H9 (cell line): ENCODE results near the gene DGCR2. TPM values are rescaled to one million over a fixed set of nuclear protein-coding genes. Genes with fewer than 3 reads are reported as not detected.

Experiments
- DNase-seq: peaks from one replicate; pipeline ENCODE4 v3.0.0-alpha.2; 2017
- H2AFZ ChIP-seq: one replicate; pipeline ENCODE4 v1.6.1; 2013; ENCODE audit warnings: mild to moderate bottlenecking, low read length, control low read depth, moderate library complexity
- H2AK5ac ChIP-seq: 2 replicates; pipeline ENCODE4 v1.6.1; 2013; ENCODE audit warnings: low read length, control low read depth, mixed read lengths; ENCODE audit not compliant: insufficient read length
- H2BK120ac ChIP-seq: one replicate; pipeline ENCODE4 v1.6.1; 2013; ENCODE audit warnings: low read depth, mild to moderate bottlenecking, low read length, control low read depth, inconsistent platforms; ENCODE audit not compliant: poor library complexity, severe bottlenecking
- H2BK12ac ChIP-seq: 2 replicates; pipeline ENCODE4 v1.6.1; 2013; ENCODE audit warnings: low read length, control low read depth, mixed read lengths, low read depth; ENCODE audit not compliant: insufficient read length
- H2BK15ac ChIP-seq: 2 replicates; pipeline ENCODE4 v1.6.1; 2013; ENCODE audit warnings: low read depth, low read length, control low read depth
- H2BK20ac ChIP-seq: one replicate; pipeline ENCODE4 v1.6.1; 2013; ENCODE audit warnings: low read depth, mild to moderate bottlenecking, low read length, control low read depth, inconsistent platforms; ENCODE audit not compliant: poor library complexity, severe bottlenecking
- H2BK5ac ChIP-seq: 2 replicates; pipeline ENCODE4 v1.6.1; 2013; ENCODE audit warnings: low read length, control low read depth, mixed read lengths; ENCODE audit not compliant: insufficient read length
- H3K14ac ChIP-seq: 2 replicates; pipeline ENCODE4 v1.6.1; 2013; ENCODE audit warnings: low read length, control low read depth; ENCODE audit not compliant: insufficient read depth
- H3K18ac ChIP-seq: 2 replicates; pipeline ENCODE4 v1.6.1; 2013; ENCODE audit warnings: low read depth, mild to moderate bottlenecking, mixed read lengths, low read length, control low read depth; ENCODE audit not compliant: insufficient read length
- H3K23ac ChIP-seq: 2 replicates; pipeline ENCODE4 v1.6.1; 2013; ENCODE audit warnings: low read length, control low read depth, mixed read lengths, low read depth; ENCODE audit not compliant: insufficient read length
- H3K23me2 ChIP-seq: 2 replicates; pipeline ENCODE4 v1.6.1; 2013; ENCODE audit warnings: low read depth, mild to moderate bottlenecking, mixed read lengths, low read length, control low read depth; ENCODE audit not compliant: insufficient read length, poor library complexity, severe bottlenecking
- H3K27ac ChIP-seq: 2 replicates; pipeline ENCODE4 v1.5.1; 2013; ENCODE audit warnings: low read length, control low read depth, mixed read lengths, low read depth; ENCODE audit not compliant: insufficient read length
- H3K27me3 ChIP-seq: 2 replicates; pipeline ENCODE4 v1.6.1; 2013; ENCODE audit warnings: low read length, control low read depth, inconsistent platforms; ENCODE audit not compliant: insufficient read depth
- H3K4ac ChIP-seq: 2 replicates; pipeline ENCODE4 v1.6.1; 2013; ENCODE audit warnings: low read depth, mild to moderate bottlenecking, control low read depth, inconsistent platforms, low read length, moderate library complexity
- H3K4me1 ChIP-seq: 2 replicates; pipeline ENCODE4 v1.6.1; 2013; ENCODE audit warnings: low read length, control low read depth, inconsistent platforms; ENCODE audit not compliant: insufficient read depth
- H3K4me2 ChIP-seq: 2 replicates; pipeline ENCODE4 v1.6.1; 2013; ENCODE audit warnings: low read length, control low read depth, mixed read lengths; ENCODE audit not compliant: insufficient read length, insufficient read depth
- H3K56ac ChIP-seq: 2 replicates; pipeline ENCODE4 v1.6.1; 2013; ENCODE audit warnings: low read depth, mild to moderate bottlenecking, mixed read lengths, low read length, control low read depth; ENCODE audit not compliant: insufficient read length
- H3K79me1 ChIP-seq: 2 replicates; pipeline ENCODE4 v1.6.1; 2013; ENCODE audit warnings: low read depth, mild to moderate bottlenecking, moderate library complexity, low read length, control low read depth, inconsistent platforms; ENCODE audit not compliant: insufficient read depth, poor library complexity, severe bottlenecking
- H3K79me2 ChIP-seq: 2 replicates; pipeline ENCODE4 v1.6.1; 2013; ENCODE audit warnings: low read length, control low read depth, inconsistent platforms; ENCODE audit not compliant: insufficient read depth
- H3K9ac ChIP-seq: 2 replicates; pipeline ENCODE4 v1.6.1; 2013; ENCODE audit warnings: low read length, control low read depth, mixed read lengths; ENCODE audit not compliant: insufficient read length; ENCODE audit errors: extremely low read depth
- H3K9me3 ChIP-seq: one replicate; pipeline ENCODE4 v1.6.1; 2013; ENCODE audit warnings: low read depth, low read length, inconsistent platforms; ENCODE audit not compliant: control insufficient read depth
- H3T11ph ChIP-seq: one replicate; pipeline ENCODE4 v1.6.1; 2013; ENCODE audit warnings: mild to moderate bottlenecking, low read length, control low read depth, inconsistent platforms
- H4K20me1 ChIP-seq: one replicate; pipeline ENCODE4 v1.6.1; 2013; ENCODE audit not compliant: control insufficient read depth, insufficient read length, insufficient read depth
- H4K5ac ChIP-seq: 2 replicates; pipeline ENCODE4 v1.6.1; 2013; ENCODE audit warnings: low read depth, mild to moderate bottlenecking, mixed read lengths, low read length, control low read depth; ENCODE audit not compliant: insufficient read length
- H4K8ac ChIP-seq: replicated peaks from 2 replicates; pipeline ENCODE4 v1.6.1; 2013; ENCODE audit warnings: low read length, control low read depth, mixed read lengths, low read depth; ENCODE audit not compliant: insufficient read length
- H4K91ac ChIP-seq: 2 replicates; pipeline ENCODE4 v1.6.1; 2013; ENCODE audit warnings: low read depth, mild to moderate bottlenecking, moderate library complexity, mixed read lengths, low read length, control low read depth; ENCODE audit not compliant: insufficient read length
- H3K27ac Mint-ChIP-seq, 3 experiments: 2 replicates in 2 of 3; 3 replicates in 1 of 3; pipeline ENCODE4 v1.8.0; 2020 to 2021; ENCODE audit warnings: mixed read lengths in 3 of 3, mild to moderate bottlenecking in 1 of 3, moderate library complexity in 1 of 3
- H3K27me3 Mint-ChIP-seq: 2 replicates; pipeline ENCODE4 v1.8.0; 2021; ENCODE audit warnings: low read depth, mild to moderate bottlenecking, moderate library complexity, mixed read lengths
- H3K36me3 Mint-ChIP-seq, 3 experiments: 2 replicates in 2 of 3; 3 replicates in 1 of 3; pipeline ENCODE4 v1.8.0; 2020 to 2021; ENCODE audit warnings: low read depth in 3 of 3, mixed read lengths in 3 of 3; ENCODE audit not compliant: insufficient read depth in 1 of 3
- H3K4me1 Mint-ChIP-seq, 2 experiments: 2 replicates each; pipeline ENCODE4 v1.8.0; 2020; ENCODE audit warnings: mixed read lengths in 2 of 2
- H3K4me3 Mint-ChIP-seq, 2 experiments: 2 replicates in 1 of 2; 3 replicates in 1 of 2; pipeline ENCODE4 v1.8.0; 2020 to 2021; ENCODE audit warnings: mild to moderate bottlenecking in 2 of 2, mixed read lengths in 2 of 2, moderate library complexity in 1 of 2
- H3K9me3 Mint-ChIP-seq, 2 experiments: 2 replicates in 1 of 2; 3 replicates in 1 of 2; pipeline ENCODE4 v1.8.0; 2020; ENCODE audit warnings: mild to moderate bottlenecking in 2 of 2, mixed read lengths in 2 of 2, moderate library complexity in 1 of 2
- WGBS: extraction: QIAGEN DNeasy Blood & Tissue Kit; methylation state at CpG from one replicate; pipeline ENCODE4 v1.1.7; 2013; ENCODE audit warnings: missing lambda C conversion rate, low lambda C conversion rate, mixed read lengths; ENCODE audit not compliant: insufficient read length; ENCODE audit errors: extremely low coverage; 5-methylcytosine and 5-hydroxymethylcytosine counted together
- total RNA-seq: library from RNA; stranded (reverse); gene quantifications from 2 replicates; pipeline ENCODE4 v1.2.1, GENCODE V29; 2021
- TF ChIP-seq, protein P1 (sequence below): fragments of 200-600 bp; sonication (generic); conservative IDR thresholded peaks from 3 replicates; pipeline ENCODE4 v1.8.0; 2021; ENCODE audit warnings: antibody characterized with exemption, mild to moderate bottlenecking

Gene DGCR2
- total RNA-seq, 1 experiment from 2014 or later, result 47.2 TPM

DNA sequence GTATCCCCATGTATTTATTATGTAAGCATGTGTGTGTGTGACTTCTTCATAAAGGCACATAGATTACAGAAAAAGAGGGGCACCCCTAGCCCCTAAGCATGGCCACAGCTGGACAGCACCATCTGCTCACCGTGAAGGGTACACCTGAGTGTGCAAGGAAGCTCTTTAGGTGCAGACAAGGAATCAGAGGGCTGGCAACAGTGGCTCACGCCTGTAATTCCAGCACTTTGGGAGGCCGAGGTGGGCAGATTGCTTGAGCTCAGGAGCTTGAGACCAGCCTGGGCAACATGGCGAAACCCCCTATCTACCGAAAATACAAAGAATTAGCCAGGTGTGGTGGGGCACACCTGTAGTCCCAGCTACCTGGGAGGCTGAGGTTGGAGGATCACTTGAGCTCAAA lies 56.3 kb downstream of the DGCR2 start:
- Mint-ChIP-seq H3K27me3 (no peaks in the 10 kb centered on the region), H3K36me3 (peaks cover 16 to 69% (median 58%) of the 10 kb centered on the region in 3 experiments; a peak in 6 of 7 replicates), H3K9me3 (no peaks in the 10 kb centered on the region), H3K4me1 (0 out of 4 replicates have a peak, but pooled peaks cover 0 to under 1% of the 10 kb centered on the region in 2 experiments), H3K27ac (no peak overlapping the region), H3K4me3 (no peak overlapping the region)
- H4K91ac ChIP-seq, result no peak overlapping the region
- H4K8ac ChIP-seq, result no peak overlapping the region
- no peak overlapping the region for H3K18ac ChIP-seq
- H2BK120ac ChIP-seq, result no peak overlapping the region
- H3K23ac ChIP-seq, result no peak overlapping the region
- H3K4me2 ChIP-seq, result no peak overlapping the region
- H3K14ac ChIP-seq, result no peak overlapping the region
- H3K27me3 ChIP-seq, result no peaks in the 10 kb centered on the region
- H3K56ac ChIP-seq, result no peak overlapping the region
- H3K27ac ChIP-seq, result no peak overlapping the region
- H2BK20ac ChIP-seq, result no peak overlapping the region
- no peaks in the 10 kb centered on the region for H4K20me1 ChIP-seq
- no peaks in the 10 kb centered on the region for H3K79me1 ChIP-seq
- H3K9ac ChIP-seq, result no peak overlapping the region
- no peak overlapping the region for H4K5ac ChIP-seq
- H2BK12ac ChIP-seq, result no peak overlapping the region
- no peak overlapping the region for H2AK5ac ChIP-seq
- no peaks in the 10 kb centered on the region for H3K23me2 ChIP-seq
- no peaks in the 10 kb centered on the region for H3K4me1 ChIP-seq
- H3K9me3 ChIP-seq, result no peaks in the 10 kb centered on the region
- H3K4ac ChIP-seq, result no peak overlapping the region
- H2BK5ac ChIP-seq, result no peak overlapping the region
- H3T11ph ChIP-seq, result no peak overlapping the region
- H2BK15ac ChIP-seq, result no peak overlapping the region
- DNase-seq, result no peak
- no peak overlapping the region for H2AFZ ChIP-seq
- TF ChIP-seq, protein P1, sequence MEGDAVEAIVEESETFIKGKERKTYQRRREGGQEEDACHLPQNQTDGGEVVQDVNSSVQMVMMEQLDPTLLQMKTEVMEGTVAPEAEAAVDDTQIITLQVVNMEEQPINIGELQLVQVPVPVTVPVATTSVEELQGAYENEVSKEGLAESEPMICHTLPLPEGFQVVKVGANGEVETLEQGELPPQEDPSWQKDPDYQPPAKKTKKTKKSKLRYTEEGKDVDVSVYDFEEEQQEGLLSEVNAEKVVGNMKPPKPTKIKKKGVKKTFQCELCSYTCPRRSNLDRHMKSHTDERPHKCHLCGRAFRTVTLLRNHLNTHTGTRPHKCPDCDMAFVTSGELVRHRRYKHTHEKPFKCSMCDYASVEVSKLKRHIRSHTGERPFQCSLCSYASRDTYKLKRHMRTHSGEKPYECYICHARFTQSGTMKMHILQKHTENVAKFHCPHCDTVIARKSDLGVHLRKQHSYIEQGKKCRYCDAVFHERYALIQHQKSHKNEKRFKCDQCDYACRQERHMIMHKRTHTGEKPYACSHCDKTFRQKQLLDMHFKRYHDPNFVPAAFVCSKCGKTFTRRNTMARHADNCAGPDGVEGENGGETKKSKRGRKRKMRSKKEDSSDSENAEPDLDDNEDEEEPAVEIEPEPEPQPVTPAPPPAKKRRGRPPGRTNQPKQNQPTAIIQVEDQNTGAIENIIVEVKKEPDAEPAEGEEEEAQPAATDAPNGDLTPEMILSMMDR, result no peak
- WGBS, result no CpG with 5 or more reads among the region's 5 CpGs
- H3K79me2 ChIP-seq, result no peaks in the 10 kb centered on the region
